HG02623 (cell line): ENCODE data around the gene SPIN2A.
"Not testable (repeated sequence)": the region's sequence is repeated elsewhere in the genome, so short reads cannot be mapped to it uniquely, and the experiment has no call there.

ENCODE experiments used
- ATAC-seq: cut with Tn5 transposase; IDR thresholded peaks from one replicate; pipeline ENCODE4 v1.9.1; 2021; ENCODE audit warnings: moderate library complexity; ENCODE audit not compliant: unreplicated experiment

Gene SPIN2A

DNA sequence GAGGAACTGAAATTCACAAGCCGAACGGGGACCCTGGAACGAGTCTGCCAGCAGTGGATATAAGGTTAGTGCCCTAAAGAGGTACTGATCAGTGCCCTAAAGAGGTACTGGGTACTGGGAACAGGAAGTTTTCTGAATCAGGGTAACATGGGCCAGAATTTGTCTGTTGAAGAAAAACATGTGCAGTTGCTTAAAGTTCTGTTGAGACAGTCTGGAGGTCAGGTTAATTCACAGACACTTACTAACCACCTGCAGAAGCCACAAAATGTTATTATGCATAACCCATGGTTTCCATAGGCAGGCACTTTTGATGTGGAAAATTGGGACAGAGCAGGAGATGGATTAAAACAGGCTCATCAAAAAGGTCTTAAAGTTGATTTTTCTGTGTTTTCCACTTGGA is 33.7 kb downstream of the SPIN2A start:
- no peak for ATAC-seq

DNA sequence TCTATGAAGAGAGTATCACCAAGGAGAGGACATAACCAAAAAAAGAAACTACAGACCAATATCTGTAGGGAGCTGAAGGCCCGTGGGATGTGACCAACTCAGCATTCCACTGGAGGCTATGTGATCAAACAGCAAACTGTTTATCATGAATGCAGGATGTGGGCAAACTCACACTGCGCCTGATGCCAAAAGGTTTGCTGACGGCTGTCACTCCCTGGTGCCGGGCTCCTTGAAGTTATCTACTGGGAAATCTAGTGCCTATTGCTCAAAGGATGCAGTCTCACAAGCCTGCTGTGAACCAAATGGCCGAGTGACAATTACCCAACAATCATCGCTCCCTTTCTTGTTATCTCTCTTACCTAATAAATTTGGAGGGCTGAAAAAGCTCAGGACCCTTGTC is 34.3 kb downstream of the SPIN2A start:
- not testable (repeated sequence) for ATAC-seq
